ENCODE results near the gene DMXL2.

- TF ChIP-seq FOXK2 (IDR thresholded peaks at IDR 0.05) (no peak), SUZ12 (IDR thresholded peaks at IDR 0.05) (no peak), SP1 (IDR thresholded peaks at IDR 0.05) (no peak), L3MBTL2 (conservative IDR thresholded peaks at IDR 0.05) (no peak), TARDBP (IDR thresholded peaks at IDR 0.05) (no peak), LEF1 (IDR thresholded peaks at IDR 0.05; ENCODE audit: borderline replicate concordance) (no peak), FOXM1 (IDR thresholded peaks at IDR 0.05; ENCODE audit: borderline replicate concordance) (no peak), ELF4 (IDR thresholded peaks at IDR 0.05) (no peak)
- TF ChIP-seq, protein P1, sequence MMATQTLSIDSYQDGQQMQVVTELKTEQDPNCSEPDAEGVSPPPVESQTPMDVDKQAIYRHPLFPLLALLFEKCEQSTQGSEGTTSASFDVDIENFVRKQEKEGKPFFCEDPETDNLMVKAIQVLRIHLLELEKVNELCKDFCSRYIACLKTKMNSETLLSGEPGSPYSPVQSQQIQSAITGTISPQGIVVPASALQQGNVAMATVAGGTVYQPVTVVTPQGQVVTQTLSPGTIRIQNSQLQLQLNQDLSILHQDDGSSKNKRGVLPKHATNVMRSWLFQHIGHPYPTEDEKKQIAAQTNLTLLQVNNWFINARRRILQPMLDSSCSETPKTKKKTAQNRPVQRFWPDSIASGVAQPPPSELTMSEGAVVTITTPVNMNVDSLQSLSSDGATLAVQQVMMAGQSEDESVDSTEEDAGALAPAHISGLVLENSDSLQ (IDR thresholded peaks at IDR 0.05), result no peak
Observed at GRCh38 chr15:51536965-51537574, 85.5 kb downstream of the DMXL2 start.

Measured in HEK293T (cell line).